Right lobe of liver (tissue), 6 donors: Measurements from ENCODE around the gene GRID1. TPM values are rescaled to one million over a fixed set of nuclear protein-coding genes. Genes with fewer than 3 reads are reported as not detected.
A peak's percentile ranks its signal among the peaks of the same experiment; 100 is the strongest.

Experiments used
- ATAC-seq, 4 donors: fragments of 200-7000 bp; cut with Tn5 transposase; one replicate each; pipeline ENCODE4 v1.9.1; 2020; ENCODE audit warnings: mild to moderate bottlenecking in 4 of 4, moderate library complexity in 4 of 4
- DNase-seq, 3 donors: peaks; one replicate each; pipeline ENCODE4 v3.0.0-alpha.2; 2020
- H3K27ac ChIP-seq, 3 donors: fragments of 200-600 bp; one replicate each; pipeline ENCODE4 v1.8.0; 2022
- H3K27me3 ChIP-seq, 2 donors: fragments of 200-600 bp; one replicate each; pipeline ENCODE4 v1.8.0; 2022
- H3K36me3 ChIP-seq, 4 donors: fragments of 200-600 bp; sonication (generic) in 1 of 4; one replicate each; pipeline versions ENCODE4 v1.5.1 to v1.8.0; 2017 to 2022; ENCODE audit warnings: control low read depth in 1 of 4
- H3K4me1 ChIP-seq, 4 donors: fragments of 200-600 bp; sonication (generic) in 1 of 4; one replicate each; pipeline versions ENCODE4 v1.5.1 to v1.8.0; 2017 to 2022; ENCODE audit warnings: control low read depth in 1 of 4
- H3K4me3 ChIP-seq, 3 donors: fragments of 200-600 bp; one replicate each; pipeline ENCODE4 v1.8.0; 2022
- H3K9me3 ChIP-seq, 4 donors: fragments of 200-600 bp; sonication (generic) in 1 of 4; one replicate each; pipeline versions ENCODE4 v1.5.1 to v1.8.0; 2017 to 2022; ENCODE audit warnings: control low read depth in 1 of 4
- CTCF ChIP-seq, 4 donors: fragments of 200-600 bp in 3 of 4; fragments of 450-650 bp in 1 of 4; IDR thresholded peaks; one replicate each; pipeline versions ENCODE4 v1.5.1 to v1.8.0; 2016 to 2022; ENCODE audit warnings: antibody characterized with exemption in 4 of 4, mild to moderate bottlenecking in 2 of 4
- POLR2A ChIP-seq: fragments of 450-650 bp; IDR thresholded peaks from one replicate; pipeline ENCODE4 v1.6.1; 2017; ENCODE audit warnings: antibody characterized with exemption, mild to moderate bottlenecking
- WGBS: methylation state at CpG from one replicate; pipeline ENCODE4 v1.1.6; 2018; ENCODE audit warnings: low coverage, low lambda C conversion rate; ENCODE audit not compliant: insufficient coverage; ENCODE audit errors: missing lambda C conversion rate; 5-methylcytosine and 5-hydroxymethylcytosine counted together
- intact Hi-C, 2 donors: fragments of 100-400 bp; cut with DNase I; formaldehyde crosslinking; loops; one replicate each; pipeline versions ENCODE4 v1.11.2 to v1.14.1; 2022
- total RNA-seq, 6 experiments: library from RNA; depleted of rRNA in 2 of 6; stranded (reverse); fragments of >200 nt in 2 of 6; fragmentation: NEBNext Ultra II Directional in 3 of 6; extraction: Animal tissue kit (Norgen Biotek cat#: 25700) in 3 of 6; gene quantifications; one replicate each; pipeline versions ENCODE4 v1.1.0 to v1.2.4, GENCODE V29; 2016 to 2023
- donor health status: DM: no; HTN: yes; CAD: no.
- donor health status: DM: no; HTN: no; CAD: no.
- donor health status: DM: no; HTN: no; CAD: no.
- donor health status: DM: no; HTN: yes; CAD: no.
- donor health status: DM: no; HTN: yes; CAD: no.

The GRID1 gene
- total RNA-seq, 6 experiments from 2014 or later: 0.05 to 1.9 (median 0.81) TPM

GRCh38 chr10:86335831-86336230 is 30.8 kb downstream of the GRID1 start:
- intact Hi-C loops: no loop called here
- ATAC-seq (no peak), DNase-seq (peak in 1 of 3 donors; percentile 5)
- Histone ChIP-seq H3K9me3 (no peaks in the 10 kb centered on the region), H3K4me3 (no peak overlapping the region), H3K27ac (no peak overlapping the region), H3K4me1 (no peaks in the 10 kb centered on the region), H3K36me3 (no peaks in the 10 kb centered on the region), H3K27me3 (no peaks in the 10 kb centered on the region)
- TF ChIP-seq POLR2A (no peak), CTCF (IDR thresholded peaks at IDR 0.05) (no peak)
- WGBS: no CpG with 5 or more reads among the region's 1 CpG

GRCh38 chr10:86335257-86335656 is 31.3 kb downstream of the GRID1 start:
- ATAC-seq: no peak
- Histone ChIP-seq H3K4me1 (no peaks in the 10 kb centered on the region), H3K27ac (no peak overlapping the region), H3K27me3 (no peaks in the 10 kb centered on the region), H3K9me3 (no peaks in the 10 kb centered on the region), H3K4me3 (no peak overlapping the region), H3K36me3 (no peaks in the 10 kb centered on the region)
- no peak for DNase-seq
- no peak for TF ChIP-seq CTCF (IDR thresholded peaks at IDR 0.05)
- no peak for TF ChIP-seq POLR2A
- intact Hi-C loops: no loop called here

- DNase-seq: peak in 1 of 3 donors; percentile 33
- ATAC-seq: no peak
- WGBS: 57% methylated on average over 3 of the region's 4 CpGs
- no peak overlapping the region for H3K4me3 ChIP-seq
- intact Hi-C loops: no loop called here
- TF ChIP-seq CTCF (IDR thresholded peaks at IDR 0.05) (peak in 1 of 4 donors; percentile 4), POLR2A (no peak)
- no peaks in the 10 kb centered on the region for H3K27me3 ChIP-seq
- no peaks in the 10 kb centered on the region for H3K4me1 ChIP-seq
- no peaks in the 10 kb centered on the region for H3K9me3 ChIP-seq
- H3K27ac ChIP-seq: no peak overlapping the region
- H3K36me3 ChIP-seq: no peaks in the 10 kb centered on the region
Observed at GRCh38 chr10:86334488-86335085, 32.0 kb downstream of the GRID1 start.

GRCh38 chr10:86333826-86334487 is 32.6 kb downstream of the GRID1 start:
- no peaks in the 10 kb centered on the region for H3K9me3 ChIP-seq
- ATAC-seq (no peak), DNase-seq (peak in 1 of 3 donors; percentile 22)
- no peak overlapping the region for H3K4me3 ChIP-seq
- 79% methylated on average over 5 of the region's 7 CpGs for WGBS
- H3K36me3 ChIP-seq: no peaks in the 10 kb centered on the region
- intact Hi-C loops: no loop called here
- no peak for TF ChIP-seq CTCF (IDR thresholded peaks at IDR 0.05)
- TF ChIP-seq POLR2A: no peak
- no peaks in the 10 kb centered on the region for H3K4me1 ChIP-seq
- H3K27ac ChIP-seq: no peak overlapping the region
- no peaks in the 10 kb centered on the region for H3K27me3 ChIP-seq
